Neural progenitor cell (in vitro differentiated cells): ENCODE data around the gene LYVE1. TPM values are rescaled to one million over a fixed set of nuclear protein-coding genes. Genes with fewer than 3 reads are reported as not detected.

ENCODE experiments used
- DNase-seq: peaks from one replicate; pipeline ENCODE4 v3.0.0-alpha.2; 2016; ENCODE audit warnings: low spot score
- H2AFZ ChIP-seq: fragments of 200-600 bp; sonication (generic); replicated peaks from 2 replicates; pipeline ENCODE4 v1.6.1; 2016; ENCODE audit warnings: antibody characterized with exemption
- H3F3A ChIP-seq: fragments of 200-600 bp; sonication (generic); 2 replicates; pipeline ENCODE4 v1.6.1; 2016; ENCODE audit warnings: antibody characterized with exemption, low read depth
- H3K27ac ChIP-seq: fragments of 200-600 bp; sonication (generic); 2 replicates; pipeline ENCODE4 v1.5.1; 2016; ENCODE audit warnings: mild to moderate bottlenecking
- H3K27me3 ChIP-seq: fragments of 200-600 bp; sonication (generic); 2 replicates; pipeline ENCODE4 v1.6.1; 2016; ENCODE audit warnings: mild to moderate bottlenecking, moderate library complexity
- H3K36me3 ChIP-seq: fragments of 200-600 bp; sonication (generic); 2 replicates; pipeline ENCODE4 v1.5.1; 2016
- H3K4me1 ChIP-seq: fragments of 200-600 bp; sonication (generic); 2 replicates; pipeline ENCODE4 v1.6.1; 2016; ENCODE audit warnings: mixed run types
- H3K4me2 ChIP-seq: fragments of 200-600 bp; sonication (generic); 2 replicates; pipeline ENCODE4 v1.6.1; 2016
- H3K4me3 ChIP-seq: fragments of 200-600 bp; sonication (generic); 2 replicates; pipeline ENCODE4 v1.5.1; 2016
- H3K79me2 ChIP-seq: fragments of 200-600 bp; sonication (generic); 2 replicates; pipeline ENCODE4 v1.6.1; 2016; ENCODE audit warnings: low read depth
- H3K9ac ChIP-seq: fragments of 200-600 bp; sonication (generic); 2 replicates; pipeline ENCODE4 v1.6.1; 2016
- H3K9me3 ChIP-seq: fragments of 200-600 bp; sonication (generic); 2 replicates; pipeline ENCODE4 v1.5.1; 2016; ENCODE audit warnings: low read depth
- H4K20me1 ChIP-seq: fragments of 200-600 bp; sonication (generic); 2 replicates; pipeline ENCODE4 v1.6.1; 2016; ENCODE audit warnings: low read depth
- H3K27ac Mint-ChIP-seq: 3 replicates; pipeline ENCODE4 v1.8.0; 2021; ENCODE audit warnings: mixed read lengths
- H3K27me3 Mint-ChIP-seq: 2 replicates; pipeline ENCODE4 v1.8.0; 2022; ENCODE audit warnings: low read depth, mild to moderate bottlenecking, inconsistent platforms, moderate library complexity, mixed read lengths; ENCODE audit not compliant: insufficient read depth
- H3K36me3 Mint-ChIP-seq: 3 replicates; pipeline ENCODE4 v1.8.0; 2021; ENCODE audit warnings: mixed read lengths
- H3K4me1 Mint-ChIP-seq: 3 replicates; pipeline ENCODE4 v1.8.0; 2021; ENCODE audit warnings: mixed read lengths
- H3K4me3 Mint-ChIP-seq: 3 replicates; pipeline ENCODE4 v1.8.0; 2021; ENCODE audit warnings: mild to moderate bottlenecking, moderate library complexity, mixed read lengths
- H3K9me3 Mint-ChIP-seq: 3 replicates; pipeline ENCODE4 v1.8.0; 2020; ENCODE audit warnings: mixed read lengths
- CTCF ChIP-seq: fragments of 200-600 bp; sonication (generic); IDR thresholded peaks from 2 replicates; pipeline ENCODE4 v1.5.1; 2017; ENCODE audit warnings: antibody characterized with exemption, mild to moderate bottlenecking
- EZH2 ChIP-seq: fragments of 200-600 bp; sonication (generic); IDR thresholded peaks from 2 replicates; pipeline ENCODE4 v1.6.1; 2017; ENCODE audit warnings: antibody characterized with exemption, mild to moderate bottlenecking, moderate library complexity
- EZH2phosphoT487 ChIP-seq: fragments of 200-600 bp; sonication (generic); IDR thresholded peaks from 2 replicates; pipeline ENCODE4 v1.6.1; 2017; ENCODE audit warnings: antibody characterized with exemption
- total RNA-seq: library from RNA; depleted of rRNA; stranded (reverse); fragments of >200 nt; gene quantifications from 2 replicates; pipeline ENCODE4 v1.2.3, GENCODE V29; 2015; ENCODE audit warnings: low replicate concordance

Gene LYVE1
- total RNA-seq, 1 donor from 2014 or later, result 0.51 TPM

GRCh38 chr11:10588904-10589303, 20.4 kb upstream of the LYVE1 start:
- Histone ChIP-seq H3K9me3 (no peaks in the 10 kb centered on the region), H3K27ac (no peak overlapping the region), H3K4me2 (no peak overlapping the region), H3F3A (peaks cover 19% of the 10 kb centered on the region), H2AFZ (no peak overlapping the region), H3K27me3 (no peaks in the 10 kb centered on the region), H3K9ac (no peak overlapping the region), H3K36me3 (no peaks in the 10 kb centered on the region), H3K79me2 (no peaks in the 10 kb centered on the region), H4K20me1 (no peaks in the 10 kb centered on the region), H3K4me1 (peaks cover 15% of the 10 kb centered on the region), H3K4me3 (no peak overlapping the region)
- Mint-ChIP-seq H3K4me3 (no peak overlapping the region), H3K9me3 (no peaks in the 10 kb centered on the region), H3K27ac (no peak overlapping the region), H3K27me3 (no peaks in the 10 kb centered on the region), H3K4me1 (peaks cover 8% of the 10 kb centered on the region), H3K36me3 (no peaks in the 10 kb centered on the region)
- DNase-seq, result no peak
- TF ChIP-seq CTCF (no peak), EZH2phosphoT487 (no peak), EZH2 (no peak)

- Histone ChIP-seq H3K4me1 (peaks cover 15% of the 10 kb centered on the region), H3K4me3 (no peak overlapping the region), H2AFZ (no peak overlapping the region), H3K79me2 (no peaks in the 10 kb centered on the region), H4K20me1 (no peaks in the 10 kb centered on the region), H3F3A (peaks cover 19% of the 10 kb centered on the region), H3K4me2 (no peak overlapping the region), H3K27me3 (no peaks in the 10 kb centered on the region), H3K27ac (no peak overlapping the region), H3K9me3 (no peaks in the 10 kb centered on the region), H3K9ac (no peak overlapping the region), H3K36me3 (no peaks in the 10 kb centered on the region)
- H3K4me1 Mint-ChIP-seq, result peaks cover 8% of the 10 kb centered on the region
- no peaks in the 10 kb centered on the region for H3K9me3 Mint-ChIP-seq
- TF ChIP-seq EZH2, result no peak
- no peak for TF ChIP-seq EZH2phosphoT487
- no peak for TF ChIP-seq CTCF
- no peaks in the 10 kb centered on the region for H3K36me3 Mint-ChIP-seq
- no peak overlapping the region for H3K4me3 Mint-ChIP-seq
- H3K27me3 Mint-ChIP-seq, result no peaks in the 10 kb centered on the region
- no peak overlapping the region for H3K27ac Mint-ChIP-seq
- no peak for DNase-seq
Measured at GRCh38 chr11:10587995-10588394, 19.5 kb upstream of the LYVE1 start.

- no peak overlapping the region for H3K27ac ChIP-seq
- no peak for DNase-seq
- no peak for TF ChIP-seq EZH2phosphoT487
- no peak for TF ChIP-seq CTCF
- TF ChIP-seq EZH2, result no peak
- Mint-ChIP-seq H3K4me3 (no peak overlapping the region), H3K9me3 (no peaks in the 10 kb centered on the region), H3K36me3 (no peaks in the 10 kb centered on the region), H3K27ac (no peak overlapping the region), H3K27me3 (no peaks in the 10 kb centered on the region), H3K4me1 (peaks cover 8% of the 10 kb centered on the region)
- peaks cover 19% of the 10 kb centered on the region for H3F3A ChIP-seq
- no peaks in the 10 kb centered on the region for H3K27me3 ChIP-seq
- peaks cover 15% of the 10 kb centered on the region for H3K4me1 ChIP-seq
- no peak overlapping the region for H2AFZ ChIP-seq
- H4K20me1 ChIP-seq, result no peaks in the 10 kb centered on the region
- no peak overlapping the region for H3K9ac ChIP-seq
- H3K36me3 ChIP-seq, result no peaks in the 10 kb centered on the region
- H3K4me3 ChIP-seq, result no peak overlapping the region
- H3K4me2 ChIP-seq, result no peak overlapping the region
- no peaks in the 10 kb centered on the region for H3K9me3 ChIP-seq
- no peaks in the 10 kb centered on the region for H3K79me2 ChIP-seq
Measured at GRCh38 chr11:10587388-10587787, 18.9 kb upstream of the LYVE1 start.
